K562 (cell line): Measurements from ENCODE around the gene KCNJ9. TPM values are rescaled to one million over a fixed set of nuclear protein-coding genes. Genes with fewer than 3 reads are reported as not detected.

Experiments
- ATF2 ChIP-seq: sonication (generic); formaldehyde crosslinking; IDR thresholded peaks from 2 replicates; pipeline ENCODE4 v1.8.1; 2022; ENCODE audit warnings: missing genetic modification reagents
- EP400 ChIP-seq: fragments of 450-650 bp; IDR thresholded peaks from 2 replicates; pipeline ENCODE4 v1.6.1; 2017; ENCODE audit warnings: antibody characterized with exemption, mild to moderate bottlenecking, moderate library complexity
- ESRRB ChIP-seq: fragments of 250-450 bp; sonication (Bioruptor Pico); IDR thresholded peaks from 2 replicates; pipeline ENCODE4 v1.5.0; 2020; ENCODE audit warnings: mild to moderate bottlenecking, moderate library complexity, borderline replicate concordance
- FOXA1 ChIP-seq: fragments of 450-650 bp; IDR thresholded peaks from 2 replicates; pipeline ENCODE4 v1.6.1; 2016; ENCODE audit warnings: mild to moderate bottlenecking, borderline replicate concordance
- GTF2E2 ChIP-seq: fragments of 200-800 bp; sonication (Bioruptor generic); IDR thresholded peaks from 2 replicates; pipeline ENCODE4 v1.6.1; 2016; ENCODE audit warnings: missing genetic modification characterization, missing compliant biosample characterization
- POLR2AphosphoS5 ChIP-seq: IDR thresholded peaks from 2 replicates; pipeline ENCODE4 v1.6.1; 2011; ENCODE audit warnings: mild to moderate bottlenecking, low read depth, low read length, moderate library complexity; ENCODE audit not compliant: control insufficient read depth, insufficient read depth
- RBM17 ChIP-seq: fragments of 200-400 bp; formaldehyde crosslinking; IDR thresholded peaks from 2 replicates; pipeline ENCODE4 v1.6.1; 2017; ENCODE audit warnings: low read depth, mild to moderate bottlenecking, low read length, borderline replicate concordance
- ZFPM2 ChIP-seq: fragments of 250-450 bp; sonication (Bioruptor Pico); IDR thresholded peaks from 2 replicates; pipeline ENCODE4 v1.5.1; 2022; ENCODE audit warnings: mild to moderate bottlenecking
- ZNF354B ChIP-seq: fragments of 250-450 bp; sonication (Bioruptor Pico); IDR thresholded peaks from 2 replicates; pipeline ENCODE4 v1.4.0; 2020
- ZNF583 ChIP-seq: fragments of 250-450 bp; sonication (Bioruptor Pico); IDR thresholded peaks from 2 replicates; pipeline ENCODE4 v1.4.0; 2020
- ZNF586 ChIP-seq: fragments of 450-650 bp; formaldehyde crosslinking; conservative IDR thresholded peaks from 2 replicates; pipeline ENCODE4 v1.4.0; 2020; ENCODE audit warnings: mild to moderate bottlenecking, moderate library complexity
- polyA plus RNA-seq, 8 experiments: library from polyadenylated mRNA; depleted of rRNA in 4 of 8; stranded (reverse) in 5 of 8; unstranded in 3 of 8; fragments of >200 nt; fragmentation: Nextera tagmentation in 2 of 8; fragmentation: Illumina TruSeq in 1 of 8; extraction: Ambion mirVana in 2 of 8; extraction: Trizol in 1 of 8; gene quantifications; 2 replicates each; pipeline versions ENCODE4 v1.2.1 to v1.2.3, GENCODE V29; 2011 to 2014; ENCODE audit warnings: inconsistent platforms in 1 of 8, missing spikeins in 1 of 8
- total RNA-seq, 7 experiments: library from RNA; depleted of rRNA in 6 of 7; stranded (reverse); fragments of >200 nt in 6 of 7; fragmentation: Illumina TruSeq in 2 of 7; extraction: Trizol in 2 of 7; gene quantifications; 2 replicates each; pipeline versions ENCODE4 v1.2.1 to v1.2.3, GENCODE V29; 2011 to 2021; ENCODE audit warnings: low replicate concordance in 1 of 7
- TF ChIP-seq, protein P1 (sequence below): fragments of 200-600 bp; sonication (generic); IDR thresholded peaks from one replicate; pipeline ENCODE4 v1.6.1; 2012; ENCODE audit warnings: mild to moderate bottlenecking, low read depth, low read length, inconsistent platforms
- TF ChIP-seq, protein P2 (sequence below): fragments of 250-450 bp; sonication (Bioruptor Pico); IDR thresholded peaks from 2 replicates; pipeline ENCODE4 v1.4.0; 2020; ENCODE audit warnings: mild to moderate bottlenecking, moderate library complexity, borderline replicate concordance

Gene KCNJ9
- total and polyA plus RNA-seq, 9 of the 15 experiments (the other 6 are each of a cell fraction or from before 2014, with no cell fraction given): not detected

DNA sequence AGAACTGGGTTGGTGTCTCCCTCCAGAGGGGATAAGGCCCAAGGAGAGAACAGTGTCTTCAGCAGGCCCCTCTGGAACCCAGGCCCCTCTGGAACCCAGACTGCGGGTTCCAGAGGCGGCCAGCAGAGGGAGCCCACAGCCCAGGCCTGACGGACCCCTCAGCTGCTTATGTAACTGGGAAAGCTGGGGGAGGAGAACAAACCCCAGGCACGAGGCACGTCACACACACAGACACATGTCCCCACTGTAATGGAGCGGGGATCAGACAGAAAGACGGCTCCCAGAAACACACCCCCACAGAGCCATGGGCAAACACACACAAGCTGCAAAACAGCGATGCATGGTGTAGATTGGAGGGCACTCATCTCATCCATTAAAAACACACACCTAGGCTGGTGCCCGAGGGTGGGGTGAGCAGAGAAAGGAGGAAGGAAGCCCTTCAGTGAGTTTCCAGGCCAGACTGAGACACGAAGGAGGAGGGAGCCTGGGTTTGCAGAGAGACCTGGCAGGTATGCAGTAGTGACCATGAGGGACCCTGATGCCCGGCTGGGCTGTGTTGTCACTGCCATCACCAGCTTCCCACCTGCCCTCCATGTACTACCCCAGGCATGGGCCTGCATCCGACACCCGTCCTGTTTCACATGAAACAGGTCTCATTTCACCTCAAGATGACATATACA is 19.8 kb downstream of the KCNJ9 start (continued):
- TF ChIP-seq ESRRB (CRISPR knock-in tag) (no peak), GTF2E2 (tag) (no peak), ATF2 (CRISPR knock-in tag) (no peak), ZFPM2 (CRISPR knock-in tag) (no peak), RBM17 (no peak), ZNF586 (CRISPR knock-in tag) (no peak), FOXA1 (no peak), POLR2AphosphoS5 (no peak), EP400 (peak; percentile 86), ZNF583 (CRISPR knock-in tag) (no peak), ZNF354B (no peak)
- TF ChIP-seq, protein P1, sequence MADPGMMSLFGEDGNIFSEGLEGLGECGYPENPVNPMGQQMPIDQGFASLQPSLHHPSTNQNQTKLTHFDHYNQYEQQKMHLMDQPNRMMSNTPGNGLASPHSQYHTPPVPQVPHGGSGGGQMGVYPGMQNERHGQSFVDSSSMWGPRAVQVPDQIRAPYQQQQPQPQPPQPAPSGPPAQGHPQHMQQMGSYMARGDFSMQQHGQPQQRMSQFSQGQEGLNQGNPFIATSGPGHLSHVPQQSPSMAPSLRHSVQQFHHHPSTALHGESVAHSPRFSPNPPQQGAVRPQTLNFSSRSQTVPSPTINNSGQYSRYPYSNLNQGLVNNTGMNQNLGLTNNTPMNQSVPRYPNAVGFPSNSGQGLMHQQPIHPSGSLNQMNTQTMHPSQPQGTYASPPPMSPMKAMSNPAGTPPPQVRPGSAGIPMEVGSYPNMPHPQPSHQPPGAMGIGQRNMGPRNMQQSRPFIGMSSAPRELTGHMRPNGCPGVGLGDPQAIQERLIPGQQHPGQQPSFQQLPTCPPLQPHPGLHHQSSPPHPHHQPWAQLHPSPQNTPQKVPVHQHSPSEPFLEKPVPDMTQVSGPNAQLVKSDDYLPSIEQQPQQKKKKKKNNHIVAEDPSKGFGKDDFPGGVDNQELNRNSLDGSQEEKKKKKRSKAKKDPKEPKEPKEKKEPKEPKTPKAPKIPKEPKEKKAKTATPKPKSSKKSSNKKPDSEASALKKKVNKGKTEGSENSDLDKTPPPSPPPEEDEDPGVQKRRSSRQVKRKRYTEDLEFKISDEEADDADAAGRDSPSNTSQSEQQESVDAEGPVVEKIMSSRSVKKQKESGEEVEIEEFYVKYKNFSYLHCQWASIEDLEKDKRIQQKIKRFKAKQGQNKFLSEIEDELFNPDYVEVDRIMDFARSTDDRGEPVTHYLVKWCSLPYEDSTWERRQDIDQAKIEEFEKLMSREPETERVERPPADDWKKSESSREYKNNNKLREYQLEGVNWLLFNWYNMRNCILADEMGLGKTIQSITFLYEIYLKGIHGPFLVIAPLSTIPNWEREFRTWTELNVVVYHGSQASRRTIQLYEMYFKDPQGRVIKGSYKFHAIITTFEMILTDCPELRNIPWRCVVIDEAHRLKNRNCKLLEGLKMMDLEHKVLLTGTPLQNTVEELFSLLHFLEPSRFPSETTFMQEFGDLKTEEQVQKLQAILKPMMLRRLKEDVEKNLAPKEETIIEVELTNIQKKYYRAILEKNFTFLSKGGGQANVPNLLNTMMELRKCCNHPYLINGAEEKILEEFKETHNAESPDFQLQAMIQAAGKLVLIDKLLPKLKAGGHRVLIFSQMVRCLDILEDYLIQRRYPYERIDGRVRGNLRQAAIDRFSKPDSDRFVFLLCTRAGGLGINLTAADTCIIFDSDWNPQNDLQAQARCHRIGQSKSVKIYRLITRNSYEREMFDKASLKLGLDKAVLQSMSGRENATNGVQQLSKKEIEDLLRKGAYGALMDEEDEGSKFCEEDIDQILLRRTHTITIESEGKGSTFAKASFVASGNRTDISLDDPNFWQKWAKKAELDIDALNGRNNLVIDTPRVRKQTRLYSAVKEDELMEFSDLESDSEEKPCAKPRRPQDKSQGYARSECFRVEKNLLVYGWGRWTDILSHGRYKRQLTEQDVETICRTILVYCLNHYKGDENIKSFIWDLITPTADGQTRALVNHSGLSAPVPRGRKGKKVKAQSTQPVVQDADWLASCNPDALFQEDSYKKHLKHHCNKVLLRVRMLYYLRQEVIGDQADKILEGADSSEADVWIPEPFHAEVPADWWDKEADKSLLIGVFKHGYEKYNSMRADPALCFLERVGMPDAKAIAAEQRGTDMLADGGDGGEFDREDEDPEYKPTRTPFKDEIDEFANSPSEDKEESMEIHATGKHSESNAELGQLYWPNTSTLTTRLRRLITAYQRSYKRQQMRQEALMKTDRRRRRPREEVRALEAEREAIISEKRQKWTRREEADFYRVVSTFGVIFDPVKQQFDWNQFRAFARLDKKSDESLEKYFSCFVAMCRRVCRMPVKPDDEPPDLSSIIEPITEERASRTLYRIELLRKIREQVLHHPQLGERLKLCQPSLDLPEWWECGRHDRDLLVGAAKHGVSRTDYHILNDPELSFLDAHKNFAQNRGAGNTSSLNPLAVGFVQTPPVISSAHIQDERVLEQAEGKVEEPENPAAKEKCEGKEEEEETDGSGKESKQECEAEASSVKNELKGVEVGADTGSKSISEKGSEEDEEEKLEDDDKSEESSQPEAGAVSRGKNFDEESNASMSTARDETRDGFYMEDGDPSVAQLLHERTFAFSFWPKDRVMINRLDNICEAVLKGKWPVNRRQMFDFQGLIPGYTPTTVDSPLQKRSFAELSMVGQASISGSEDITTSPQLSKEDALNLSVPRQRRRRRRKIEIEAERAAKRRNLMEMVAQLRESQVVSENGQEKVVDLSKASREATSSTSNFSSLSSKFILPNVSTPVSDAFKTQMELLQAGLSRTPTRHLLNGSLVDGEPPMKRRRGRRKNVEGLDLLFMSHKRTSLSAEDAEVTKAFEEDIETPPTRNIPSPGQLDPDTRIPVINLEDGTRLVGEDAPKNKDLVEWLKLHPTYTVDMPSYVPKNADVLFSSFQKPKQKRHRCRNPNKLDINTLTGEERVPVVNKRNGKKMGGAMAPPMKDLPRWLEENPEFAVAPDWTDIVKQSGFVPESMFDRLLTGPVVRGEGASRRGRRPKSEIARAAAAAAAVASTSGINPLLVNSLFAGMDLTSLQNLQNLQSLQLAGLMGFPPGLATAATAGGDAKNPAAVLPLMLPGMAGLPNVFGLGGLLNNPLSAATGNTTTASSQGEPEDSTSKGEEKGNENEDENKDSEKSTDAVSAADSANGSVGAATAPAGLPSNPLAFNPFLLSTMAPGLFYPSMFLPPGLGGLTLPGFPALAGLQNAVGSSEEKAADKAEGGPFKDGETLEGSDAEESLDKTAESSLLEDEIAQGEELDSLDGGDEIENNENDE: no peak
- TF ChIP-seq, protein P2, sequence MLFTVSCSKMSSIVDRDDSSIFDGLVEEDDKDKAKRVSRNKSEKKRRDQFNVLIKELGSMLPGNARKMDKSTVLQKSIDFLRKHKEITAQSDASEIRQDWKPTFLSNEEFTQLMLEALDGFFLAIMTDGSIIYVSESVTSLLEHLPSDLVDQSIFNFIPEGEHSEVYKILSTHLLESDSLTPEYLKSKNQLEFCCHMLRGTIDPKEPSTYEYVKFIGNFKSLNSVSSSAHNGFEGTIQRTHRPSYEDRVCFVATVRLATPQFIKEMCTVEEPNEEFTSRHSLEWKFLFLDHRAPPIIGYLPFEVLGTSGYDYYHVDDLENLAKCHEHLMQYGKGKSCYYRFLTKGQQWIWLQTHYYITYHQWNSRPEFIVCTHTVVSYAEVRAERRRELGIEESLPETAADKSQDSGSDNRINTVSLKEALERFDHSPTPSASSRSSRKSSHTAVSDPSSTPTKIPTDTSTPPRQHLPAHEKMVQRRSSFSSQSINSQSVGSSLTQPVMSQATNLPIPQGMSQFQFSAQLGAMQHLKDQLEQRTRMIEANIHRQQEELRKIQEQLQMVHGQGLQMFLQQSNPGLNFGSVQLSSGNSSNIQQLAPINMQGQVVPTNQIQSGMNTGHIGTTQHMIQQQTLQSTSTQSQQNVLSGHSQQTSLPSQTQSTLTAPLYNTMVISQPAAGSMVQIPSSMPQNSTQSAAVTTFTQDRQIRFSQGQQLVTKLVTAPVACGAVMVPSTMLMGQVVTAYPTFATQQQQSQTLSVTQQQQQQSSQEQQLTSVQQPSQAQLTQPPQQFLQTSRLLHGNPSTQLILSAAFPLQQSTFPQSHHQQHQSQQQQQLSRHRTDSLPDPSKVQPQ (CRISPR knock-in tag): 0 out of 2 replicates have a peak, but pooled peaks have one; percentile 34
